Brain microvascular endothelial cell (primary cell): ENCODE measurements around the gene G6PC2.

Experiments
- DNase-seq: peaks from one replicate; pipeline ENCODE4 v3.0.0-alpha.2; 2020
- H3K27ac ChIP-seq: fragments of 250-450 bp; sonication (Bioruptor Pico); 2 replicates; pipeline ENCODE4 v1.5.1; 2020; ENCODE audit warnings: mild to moderate bottlenecking, moderate library complexity
- H3K27me3 ChIP-seq: fragments of 250-450 bp; sonication (Bioruptor Pico); replicated peaks from 2 replicates; pipeline ENCODE4 v1.5.1; 2020; ENCODE audit warnings: mild to moderate bottlenecking
- H3K36me3 ChIP-seq: fragments of 250-450 bp; sonication (Bioruptor Pico); replicated peaks from 2 replicates; pipeline ENCODE4 v1.5.1; 2020; ENCODE audit warnings: mild to moderate bottlenecking
- H3K4me3 ChIP-seq: 2 replicates; pipeline ENCODE4 v1.5.1; 2011; ENCODE audit warnings: low read depth, mild to moderate bottlenecking, control low read depth, low read length, moderate library complexity
- CTCF ChIP-seq: IDR thresholded peaks from 2 replicates; pipeline ENCODE4 v1.5.1; 2011; ENCODE audit warnings: low read depth, mild to moderate bottlenecking, moderate library complexity, low read length, control low read depth, inconsistent platforms; ENCODE audit errors: missing control alignments
- in situ Hi-C: cut with HindIII; loops from 2 replicates; pipeline ENCODE4 v1.10.0; 2017; ENCODE audit warnings: low sequenced_read_pairs, low pct_ligation_motif_present

The G6PC2 gene

GRCh38 chr2:168955321-168955720 is 54.2 kb downstream of the G6PC2 start:
- no peak for TF ChIP-seq CTCF

GRCh38 chr2:168956392-168956791 is 55.3 kb downstream of the G6PC2 start:
- H3K36me3 ChIP-seq = no peaks in the 10 kb centered on the region
- H3K27ac ChIP-seq = no peak overlapping the region
- in situ Hi-C loops = loop anchor here (25.0 kb wide), 1 partner anchor 181 kb away; no protein-coding TSS in a partner anchor
- no peak overlapping the region for H3K4me3 ChIP-seq
- no peak for TF ChIP-seq CTCF
- DNase-seq = no peak
- H3K27me3 ChIP-seq = no peaks in the 10 kb centered on the region

More at GRCh38 chr2:168955321-168955720, 54.2 kb downstream of the G6PC2 start:
- H3K4me3 ChIP-seq = no peak overlapping the region
- no peaks in the 10 kb centered on the region for H3K36me3 ChIP-seq
- DNase-seq = no peak
- no peaks in the 10 kb centered on the region for H3K27me3 ChIP-seq
- in situ Hi-C loops = loop anchor here (25.0 kb wide), 1 partner anchor 182 kb away; no protein-coding TSS in a partner anchor
- H3K27ac ChIP-seq = no peak overlapping the region
